Measurements from ENCODE around the gene LRMDA. TPM values are rescaled to one million over a fixed set of nuclear protein-coding genes. Genes with fewer than 3 reads are reported as not detected.

Gene LRMDA
- 32.6 TPM for total RNA-seq

DNA sequence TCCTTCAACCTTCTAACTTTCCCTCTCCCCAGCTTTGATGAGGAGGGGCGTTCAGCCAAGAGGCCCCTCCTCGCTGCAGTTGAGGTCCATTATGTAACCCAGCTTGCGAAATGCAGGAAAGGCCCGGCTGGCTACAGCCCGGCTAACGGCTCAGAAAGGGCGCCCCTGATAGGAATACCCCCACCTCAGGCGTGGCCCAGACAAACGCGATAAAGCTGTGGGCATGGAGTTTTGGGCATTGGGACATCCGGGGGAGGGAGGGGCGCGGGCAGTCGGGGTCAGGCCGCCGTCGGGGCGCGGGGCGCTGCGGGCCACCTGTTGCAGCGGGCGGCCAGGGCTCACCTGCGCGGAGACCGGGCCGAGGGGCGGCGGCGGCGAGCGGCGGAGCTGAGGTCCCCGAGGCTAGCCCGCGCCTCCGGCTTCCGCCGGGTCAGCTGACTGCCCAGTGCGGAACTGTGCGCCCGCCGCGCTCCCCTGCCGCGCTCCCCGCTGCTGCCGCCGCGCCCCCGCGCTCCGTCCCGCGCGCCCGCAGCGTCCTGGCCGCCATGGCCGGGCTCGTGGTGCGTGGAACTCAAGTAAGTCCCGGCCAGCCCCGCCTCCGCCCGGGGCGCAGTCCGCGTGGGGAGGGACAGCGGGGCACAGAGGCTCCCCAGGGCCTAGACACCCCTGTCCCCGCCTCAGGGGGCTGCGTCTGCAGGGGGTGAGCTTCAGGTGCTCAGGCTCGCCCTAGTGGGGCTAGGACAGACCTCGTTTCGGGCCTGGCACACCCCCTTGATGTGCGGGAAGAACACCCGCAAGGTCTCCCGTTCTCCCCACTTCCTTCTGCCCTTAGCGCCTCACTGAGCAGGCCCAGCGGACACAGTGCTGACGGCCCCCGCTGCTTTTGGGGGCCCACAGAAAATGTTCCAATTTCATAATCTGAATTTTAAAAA is at the start of gene LRMDA:
LRMDA (plus strand) TSS at position 445 of the 932 bp plus-strand sequence.
- DNase-seq (ENCODE audit: low read depth in 2 of 3, low spot score in 2 of 3) = peak in 2 of 3 donors; percentile 78 to 80

DNA sequence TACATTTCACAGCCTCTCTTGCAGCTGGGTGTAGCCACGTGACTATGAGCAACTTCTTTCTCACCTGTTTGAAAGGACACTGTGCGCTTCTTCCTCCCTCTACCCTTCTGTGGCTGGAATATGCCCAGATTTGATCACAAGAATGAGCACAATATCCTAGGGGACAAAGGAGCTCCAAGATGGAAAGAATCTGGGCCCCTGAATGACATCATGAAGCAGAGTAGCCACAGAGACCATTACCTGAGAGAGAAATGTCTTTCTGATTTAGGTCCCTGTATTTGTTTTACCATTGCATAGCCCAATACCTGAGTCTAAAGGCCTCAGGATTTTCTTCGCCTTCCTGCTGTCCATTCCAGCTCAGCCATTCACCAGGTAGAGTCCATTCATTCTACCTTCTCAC is 45.3 kb upstream of the LRMDA start:
- no peak for DNase-seq (ENCODE audit: low read depth in 2 of 3, low spot score in 2 of 3)

DNA sequence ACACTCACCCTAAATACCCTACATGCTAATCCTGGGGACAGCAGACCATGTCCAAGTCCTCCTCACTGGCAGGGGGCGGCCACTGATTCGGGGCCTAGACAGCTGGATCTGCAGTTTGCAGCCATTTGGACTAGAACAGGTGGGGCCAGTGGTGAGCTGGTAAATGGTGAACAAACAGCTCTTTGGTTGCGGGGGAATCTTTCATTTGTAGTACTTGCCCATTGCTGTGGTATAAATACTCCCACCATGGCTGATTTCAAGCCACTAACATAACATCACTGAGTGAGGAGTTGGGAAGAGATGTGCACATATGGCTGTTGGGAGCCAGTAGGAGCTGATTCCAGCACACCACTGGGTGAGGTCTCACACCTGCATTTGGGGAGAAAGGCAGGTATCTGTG is 43.3 kb upstream of the LRMDA start:
- no peak for DNase-seq (ENCODE audit: low read depth in 2 of 3, low spot score in 2 of 3)

- no peak for DNase-seq (ENCODE audit: low read depth in 2 of 3, low spot score in 2 of 3)
Measured at GRCh38 chr10:75390178-75390577, 41.2 kb upstream of the LRMDA start.

DNA sequence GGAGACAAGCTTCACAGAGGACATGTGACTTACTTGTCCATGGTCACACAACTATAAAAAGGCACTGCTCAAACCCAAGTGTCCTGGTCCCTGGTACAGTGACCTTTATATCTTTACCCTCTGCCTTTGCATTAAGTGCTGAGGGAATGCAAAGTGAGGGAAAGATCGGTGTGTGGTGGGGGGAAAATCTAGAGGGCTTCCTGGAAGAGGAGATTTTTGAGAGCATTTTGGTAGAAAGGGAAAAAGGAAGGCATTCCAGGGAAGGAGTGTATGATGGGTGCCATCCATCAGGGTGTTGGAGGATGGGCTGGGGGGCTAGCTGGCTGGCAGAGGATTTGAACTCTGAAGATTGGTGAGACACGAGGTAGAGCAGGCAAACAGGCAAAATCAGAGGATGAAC is 39.2 kb upstream of the LRMDA start:
- DNase-seq (ENCODE audit: low read depth in 2 of 3, low spot score in 2 of 3) = no peak

- DNase-seq (ENCODE audit: low read depth in 2 of 3, low spot score in 2 of 3) = no peak
Measured at GRCh38 chr10:75392744-75393143, 38.7 kb upstream of the LRMDA start.

GRCh38 chr10:75394221-75394620 is 37.2 kb upstream of the LRMDA start:
- no peak for DNase-seq (ENCODE audit: low read depth in 2 of 3, low spot score in 2 of 3)

DNA sequence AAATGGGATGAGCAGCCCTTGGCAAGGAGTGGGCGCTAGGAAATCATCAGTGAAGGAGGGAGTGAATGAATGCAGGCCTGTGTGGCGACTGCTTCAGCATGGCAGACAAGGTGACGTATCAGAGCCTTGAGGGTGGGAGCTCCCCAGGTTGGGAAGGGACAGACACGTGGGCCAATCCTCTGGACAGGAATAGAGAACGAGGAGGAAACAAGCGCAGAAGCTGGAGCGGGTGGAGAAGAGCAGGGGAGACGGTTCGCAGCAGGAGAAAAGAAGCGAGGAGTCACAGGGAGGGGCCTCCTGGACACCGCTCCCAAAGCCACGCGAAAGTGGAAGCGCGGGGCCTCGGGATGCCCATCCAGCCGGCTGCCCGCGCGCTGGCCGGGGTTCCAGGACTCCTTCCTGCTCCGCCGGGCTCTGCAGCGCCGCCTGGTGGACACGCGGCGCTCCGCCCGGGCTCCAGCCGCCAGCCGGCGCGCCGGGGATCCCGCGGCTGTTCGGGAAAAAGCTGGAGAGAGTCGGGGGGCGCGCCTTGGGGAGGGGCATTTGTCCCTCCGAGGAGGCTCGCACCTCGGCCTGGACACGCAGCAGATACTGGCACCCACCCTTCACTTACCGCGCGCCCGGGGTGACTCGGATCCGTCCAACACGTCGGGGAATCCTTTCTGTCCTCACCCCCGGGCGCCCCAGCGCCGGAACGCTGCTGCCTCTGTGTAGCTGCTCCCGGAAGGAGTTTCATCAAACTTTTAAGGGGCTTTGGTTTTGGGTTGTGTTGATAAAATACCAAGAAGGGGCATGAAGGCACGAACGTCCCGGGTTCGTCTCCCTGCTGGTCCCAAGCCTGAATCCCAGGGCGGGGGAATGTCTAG is 36.1 kb upstream of the LRMDA start:
- no peak for DNase-seq (ENCODE audit: low read depth in 2 of 3, low spot score in 2 of 3)

DNA sequence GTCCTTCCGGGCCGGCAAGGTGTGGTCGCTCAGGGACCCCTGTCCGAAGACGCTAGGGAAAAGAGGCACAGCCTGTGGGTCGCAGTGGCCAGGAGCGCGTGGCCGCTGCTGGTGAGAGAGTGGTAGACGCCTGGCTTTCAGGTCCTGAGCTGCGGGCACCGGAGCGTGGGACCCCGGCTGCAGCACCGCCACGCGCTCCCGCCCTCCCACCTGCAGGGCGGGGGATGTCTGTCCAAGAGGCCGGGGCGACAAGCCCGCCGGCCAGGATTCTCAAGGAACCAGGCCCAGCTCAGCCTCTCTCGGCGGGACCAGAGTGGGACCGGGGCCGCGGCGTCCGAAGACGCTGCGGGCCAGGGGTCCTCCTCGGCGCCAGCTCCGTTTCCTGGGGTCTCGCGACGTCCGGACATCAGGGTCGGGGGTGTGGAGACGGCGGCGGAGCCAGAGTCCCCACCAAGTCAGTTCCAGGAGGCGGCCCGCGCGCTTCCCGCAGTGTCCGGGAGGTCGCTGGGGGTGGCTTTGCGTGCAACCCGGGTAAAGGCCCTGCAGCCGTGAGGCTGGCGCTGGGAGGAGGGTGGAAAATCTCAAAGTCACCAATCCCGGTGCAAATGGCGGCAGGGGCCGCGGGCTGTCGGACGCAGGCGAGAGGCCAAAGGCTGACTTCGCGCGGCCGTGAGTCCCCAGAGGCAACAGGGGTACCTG is 35.3 kb upstream of the LRMDA start:
- no peak for DNase-seq (ENCODE audit: low read depth in 2 of 3, low spot score in 2 of 3)

DNA sequence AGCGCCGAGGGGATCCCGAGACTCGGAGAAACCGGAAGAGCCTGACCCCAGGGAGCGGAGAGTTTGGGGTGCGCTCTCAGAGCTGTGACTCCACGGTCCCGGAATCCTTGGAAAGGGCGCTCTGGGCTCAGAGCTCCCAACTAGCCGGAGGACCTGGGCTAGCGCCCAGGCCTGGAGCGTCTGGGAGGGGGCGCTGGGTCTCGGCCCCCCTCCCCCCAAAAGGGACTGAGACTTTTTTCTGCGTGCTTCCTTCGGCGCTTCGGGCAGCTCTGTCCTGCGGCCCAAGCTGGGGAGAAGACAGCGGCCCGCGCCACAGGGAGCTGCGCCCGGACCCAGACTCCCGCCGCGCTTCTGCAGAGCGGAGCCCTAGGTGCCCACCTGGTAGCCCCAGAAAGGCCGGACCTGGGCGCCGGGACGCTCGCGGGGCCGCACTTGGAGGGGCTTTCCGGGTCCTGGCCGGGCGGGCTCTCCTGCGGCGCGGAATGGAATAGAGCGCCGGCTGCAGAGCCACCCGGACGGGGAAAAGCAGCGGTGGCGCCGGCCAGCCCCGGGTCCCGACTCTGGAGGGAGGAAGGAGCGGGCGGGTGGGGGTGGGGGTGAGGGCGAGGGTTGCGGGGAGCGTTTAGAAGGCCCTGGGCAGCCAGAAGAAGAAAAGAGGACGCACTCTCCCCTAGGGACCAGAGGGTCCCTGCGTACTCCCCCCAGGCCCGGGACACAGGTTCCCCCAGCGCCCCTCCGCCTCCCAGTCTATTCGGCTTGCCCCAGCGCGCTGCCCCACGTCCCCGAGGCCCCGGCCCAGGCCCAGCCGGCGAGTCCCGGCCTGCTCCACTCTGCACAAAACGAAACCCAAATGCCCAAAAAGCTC is 34.6 kb upstream of the LRMDA start:
- DNase-seq (ENCODE audit: low read depth in 2 of 3, low spot score in 2 of 3) = no peak

DNA sequence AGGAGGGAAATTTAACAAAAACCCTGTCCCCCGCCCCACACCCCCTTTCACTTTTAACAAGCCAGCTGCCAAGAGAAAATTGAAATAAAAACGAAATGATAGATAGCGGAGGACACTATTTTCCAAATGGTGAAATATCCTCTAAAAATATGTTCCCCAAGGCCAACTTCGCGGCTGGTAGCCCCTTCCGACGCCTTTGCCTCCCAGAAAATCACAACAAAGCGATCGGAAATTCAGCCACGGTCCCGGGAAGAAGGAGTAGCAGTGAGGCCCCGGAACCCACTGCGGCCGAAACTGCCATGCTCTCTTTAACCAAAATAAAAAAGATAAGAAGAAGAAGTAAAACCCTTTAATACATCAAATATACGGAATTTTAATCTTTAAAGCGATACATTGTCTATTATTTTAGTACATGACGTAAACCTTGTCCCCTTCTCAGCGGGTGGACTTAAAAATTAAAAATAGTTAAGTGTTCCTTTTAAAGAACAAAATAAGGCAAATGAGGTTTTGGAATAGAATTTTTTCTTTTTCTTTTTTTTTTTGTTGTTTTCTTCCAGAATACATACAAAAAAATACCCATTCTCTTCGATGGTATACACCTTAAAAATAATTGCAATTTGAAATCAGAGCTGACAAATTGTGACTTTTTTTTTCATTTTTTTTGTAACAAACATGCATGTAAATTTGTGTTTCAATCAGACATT is 33.8 kb upstream of the LRMDA start:
- no peak for DNase-seq (ENCODE audit: low read depth in 2 of 3, low spot score in 2 of 3)

GRCh38 chr10:75398200-75398691 is 33.2 kb upstream of the LRMDA start:
- no peak for DNase-seq (ENCODE audit: low read depth in 2 of 3, low spot score in 2 of 3)

- DNase-seq (ENCODE audit: low read depth in 2 of 3, low spot score in 2 of 3) = no peak
Measured at GRCh38 chr10:75398692-75399460, 32.5 kb upstream of the LRMDA start.

GRCh38 chr10:75399461-75400162 is 31.8 kb upstream of the LRMDA start:
- peak in 1 of 3 donors; percentile 68 for DNase-seq (ENCODE audit: low read depth in 2 of 3, low spot score in 2 of 3)

DNA sequence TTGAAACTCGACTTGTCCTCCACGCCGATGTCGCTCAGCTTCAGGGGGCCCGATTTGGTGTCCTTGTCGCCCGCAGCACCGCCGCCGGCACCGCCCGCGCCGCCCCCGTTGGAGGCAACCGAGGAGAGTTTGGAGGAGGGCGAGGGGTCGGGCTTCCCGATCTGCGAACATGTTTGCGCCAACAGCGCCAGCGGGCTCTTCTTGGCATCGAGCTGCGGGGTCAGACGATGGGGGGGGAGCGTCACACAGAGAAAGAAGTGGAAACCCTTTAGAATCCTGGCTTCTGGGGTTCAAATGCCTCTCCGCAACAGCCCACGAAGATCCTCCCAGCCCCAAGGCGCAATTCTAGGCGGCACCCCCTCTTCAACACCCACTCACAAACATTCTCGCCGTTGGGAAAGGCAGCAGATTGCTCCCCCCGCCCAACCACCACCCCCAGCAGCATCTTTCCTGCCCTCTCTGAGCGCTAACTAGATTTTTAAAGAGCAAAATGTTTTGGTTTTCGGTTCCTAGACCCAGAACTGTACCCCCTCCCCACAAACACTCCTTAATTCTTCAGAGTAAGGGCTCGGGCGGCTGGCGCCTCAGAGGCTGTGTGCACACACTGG is 31.2 kb upstream of the LRMDA start:
- DNase-seq (ENCODE audit: low read depth in 2 of 3, low spot score in 2 of 3) = no peak

DNA sequence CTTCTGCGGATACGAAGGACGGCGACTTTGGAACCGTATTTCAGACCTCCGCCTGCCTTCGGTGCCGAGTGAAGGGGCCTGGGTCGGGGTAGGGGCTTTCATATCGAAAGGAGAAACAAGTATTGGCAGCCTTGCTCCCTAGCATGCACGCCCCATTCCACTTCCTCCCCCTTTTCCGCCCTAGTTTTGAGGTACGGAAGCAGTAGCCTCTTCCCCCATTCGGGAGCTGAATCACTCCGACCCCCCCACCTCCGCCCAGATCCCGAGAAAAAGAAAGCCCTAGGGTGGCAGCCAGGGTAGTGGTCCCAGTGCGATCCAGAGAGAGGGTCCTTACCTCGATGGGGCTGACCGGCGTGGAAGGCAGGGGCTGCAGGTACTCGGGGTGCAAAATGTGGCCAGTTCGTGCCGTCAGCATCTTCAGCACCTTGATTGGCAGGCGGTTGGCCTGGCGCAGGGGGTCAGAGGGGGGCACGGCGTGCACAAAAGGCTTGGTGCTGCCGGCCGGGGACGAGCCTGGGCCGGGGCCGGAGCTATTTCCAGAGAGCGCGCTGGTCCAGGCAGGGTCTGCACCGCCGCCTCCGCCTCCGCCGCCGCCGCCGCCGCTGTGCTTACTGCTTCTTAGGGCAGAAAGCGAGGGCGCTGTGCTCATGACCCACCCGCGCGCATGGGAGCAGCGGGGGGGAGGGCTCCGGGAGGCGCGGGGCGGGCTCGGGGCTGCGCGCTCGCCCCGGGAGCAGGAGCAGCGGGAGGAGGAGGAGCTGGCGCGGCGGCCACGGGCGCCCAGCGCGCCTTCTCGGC is 30.5 kb upstream of the LRMDA start:
- DNase-seq (ENCODE audit: low read depth in 2 of 3, low spot score in 2 of 3) = no peak
